Right atrium auricular region (tissue), 2 donors: ENCODE measurements around the gene NCKAP5. TPM values are rescaled to one million over a fixed set of nuclear protein-coding genes. Genes with fewer than 3 reads are reported as not detected.

Experiments
- DNase-seq: peaks from one replicate; pipeline ENCODE4 v3.0.0-alpha.2; 2019; ENCODE audit warnings: low spot score
- H3K27ac ChIP-seq, 2 donors: fragments of 200-600 bp; sonication (generic); 1 replicate in 1 of 2; 2 replicates in 1 of 2; pipeline ENCODE4 v1.5.1; 2016 to 2019
- H3K27me3 ChIP-seq, 2 donors: fragments of 200-600 bp; sonication (generic); one replicate each; pipeline versions ENCODE4 v1.5.1 to v1.6.0; 2017 to 2019
- H3K36me3 ChIP-seq: fragments of 200-600 bp; sonication (generic); one replicate; pipeline ENCODE4 v1.5.1; 2016
- H3K4me1 ChIP-seq, 2 donors: fragments of 200-600 bp; sonication (generic); one replicate each; pipeline versions ENCODE4 v1.5.1 to v1.6.0; 2017 to 2019
- H3K4me3 ChIP-seq, 2 donors: fragments of 200-600 bp; sonication (generic); 1 replicate in 1 of 2; 2 replicates in 1 of 2; pipeline ENCODE4 v1.5.1; 2017 to 2019; ENCODE audit warnings: mild to moderate bottlenecking in 1 of 2, moderate library complexity in 1 of 2
- H3K9me3 ChIP-seq, 2 donors: fragments of 200-600 bp; sonication (generic); one replicate each; pipeline ENCODE4 v1.5.1; 2019
- total RNA-seq, 2 donors: library from RNA; depleted of rRNA; stranded (reverse); fragments of >200 nt; gene quantifications; one replicate each; pipeline ENCODE4 v1.1.0, GENCODE V29; 2016
- TF ChIP-seq, protein P1 (sequence below), 2 donors: fragments of 200-600 bp; sonication (generic); IDR thresholded peaks; one replicate each; pipeline ENCODE4 v1.5.1; 2019; ENCODE audit warnings: antibody characterized with exemption in 2 of 2

NCKAP5 gene
- total RNA-seq, 2 donors from 2014 or later: 3.6 to 5.4 TPM

DNA sequence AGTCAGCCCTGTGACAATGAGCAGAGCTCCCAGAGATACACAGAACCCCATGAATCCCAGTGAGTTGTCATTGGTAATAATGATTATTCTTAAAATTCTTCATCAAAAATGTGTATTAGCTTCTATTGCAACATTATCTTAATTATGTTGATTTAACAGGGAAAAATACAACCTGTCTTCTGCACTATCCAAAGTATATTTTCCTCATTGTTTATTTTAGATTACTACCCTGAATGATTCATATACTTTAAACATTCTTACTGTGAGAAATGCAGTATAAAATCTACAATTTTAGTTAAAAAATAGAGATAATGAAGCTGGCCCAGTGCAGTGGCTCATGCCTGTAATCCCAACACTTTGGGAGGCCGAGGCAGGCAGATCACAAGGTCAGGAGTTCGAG is 773.0 kb downstream of the NCKAP5 start:
- no peaks in the 10 kb centered on the region for H3K4me1 ChIP-seq
- TF ChIP-seq, protein P1, sequence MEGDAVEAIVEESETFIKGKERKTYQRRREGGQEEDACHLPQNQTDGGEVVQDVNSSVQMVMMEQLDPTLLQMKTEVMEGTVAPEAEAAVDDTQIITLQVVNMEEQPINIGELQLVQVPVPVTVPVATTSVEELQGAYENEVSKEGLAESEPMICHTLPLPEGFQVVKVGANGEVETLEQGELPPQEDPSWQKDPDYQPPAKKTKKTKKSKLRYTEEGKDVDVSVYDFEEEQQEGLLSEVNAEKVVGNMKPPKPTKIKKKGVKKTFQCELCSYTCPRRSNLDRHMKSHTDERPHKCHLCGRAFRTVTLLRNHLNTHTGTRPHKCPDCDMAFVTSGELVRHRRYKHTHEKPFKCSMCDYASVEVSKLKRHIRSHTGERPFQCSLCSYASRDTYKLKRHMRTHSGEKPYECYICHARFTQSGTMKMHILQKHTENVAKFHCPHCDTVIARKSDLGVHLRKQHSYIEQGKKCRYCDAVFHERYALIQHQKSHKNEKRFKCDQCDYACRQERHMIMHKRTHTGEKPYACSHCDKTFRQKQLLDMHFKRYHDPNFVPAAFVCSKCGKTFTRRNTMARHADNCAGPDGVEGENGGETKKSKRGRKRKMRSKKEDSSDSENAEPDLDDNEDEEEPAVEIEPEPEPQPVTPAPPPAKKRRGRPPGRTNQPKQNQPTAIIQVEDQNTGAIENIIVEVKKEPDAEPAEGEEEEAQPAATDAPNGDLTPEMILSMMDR (IDR thresholded peaks at IDR 0.05): no peak
- no peak overlapping the region for H3K27ac ChIP-seq

DNA sequence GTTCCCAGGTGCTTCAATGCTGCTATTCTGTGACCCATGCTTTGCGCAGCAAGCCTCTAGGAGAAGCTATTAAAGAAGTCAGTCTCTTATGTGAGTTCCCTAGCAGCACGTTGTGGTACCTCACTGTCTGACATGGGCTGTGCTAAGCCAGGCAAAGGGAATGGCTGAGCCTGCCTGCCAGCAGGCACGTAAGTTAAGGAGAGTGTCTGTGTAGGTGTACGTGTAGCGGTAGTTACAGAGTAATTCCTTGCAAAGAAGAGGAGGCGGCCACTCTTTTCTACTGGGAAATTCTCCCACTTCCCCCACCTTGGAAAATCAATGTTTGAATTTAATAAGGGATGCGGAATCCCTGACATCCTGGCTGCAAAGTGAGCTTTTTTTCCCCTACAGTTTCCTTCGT is 774.7 kb downstream of the NCKAP5 start:
- Histone ChIP-seq H3K36me3 (no peaks in the 10 kb centered on the region), H3K27me3 (no peaks in the 10 kb centered on the region), H3K4me1 (no peaks in the 10 kb centered on the region), H3K4me3 (no peak overlapping the region), H3K9me3 (no peaks in the 10 kb centered on the region), H3K27ac (no peak overlapping the region)
- DNase-seq: no peak
- TF ChIP-seq, protein P1 (IDR thresholded peaks at IDR 0.05): no peak

More for the DNA sequence above, 773.0 kb downstream of the NCKAP5 start:
- DNase-seq: no peak
- H3K27me3 ChIP-seq: no peaks in the 10 kb centered on the region
- no peaks in the 10 kb centered on the region for H3K9me3 ChIP-seq
- no peak overlapping the region for H3K4me3 ChIP-seq
- no peaks in the 10 kb centered on the region for H3K36me3 ChIP-seq

DNA sequence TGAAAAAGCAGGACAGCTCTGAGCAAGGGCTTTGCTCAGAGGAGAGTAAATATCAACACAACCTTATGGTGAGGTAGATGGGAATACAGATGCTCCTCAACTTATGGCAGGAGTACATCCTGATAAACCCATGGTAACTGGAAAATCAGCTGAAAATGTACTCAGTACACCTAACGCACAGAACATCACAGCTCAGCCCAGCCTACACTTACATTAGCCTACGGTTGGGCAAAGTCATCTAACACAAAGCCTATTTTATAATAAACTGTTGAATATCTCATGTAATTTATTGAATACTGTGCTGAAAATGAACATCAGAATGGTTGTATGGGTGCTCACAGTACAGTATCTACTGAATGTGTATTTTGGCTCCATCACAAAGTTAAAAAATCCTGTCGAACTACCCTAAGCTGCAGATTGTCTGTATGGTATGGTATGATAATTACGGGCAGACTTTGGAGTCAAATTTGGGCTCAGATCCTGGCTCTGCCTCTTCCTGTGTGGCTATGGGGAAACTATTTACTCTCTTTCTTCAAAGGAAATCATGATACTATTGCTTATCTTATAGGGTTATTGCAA is 778.0 kb downstream of the NCKAP5 start:
- Histone ChIP-seq H3K4me3 (no peak overlapping the region), H3K27me3 (no peaks in the 10 kb centered on the region), H3K27ac (no peak overlapping the region), H3K36me3 (no peaks in the 10 kb centered on the region), H3K4me1 (no peaks in the 10 kb centered on the region), H3K9me3 (no peaks in the 10 kb centered on the region)
- no peak for DNase-seq
- TF ChIP-seq, protein P1 (IDR thresholded peaks at IDR 0.05): no peak

DNA sequence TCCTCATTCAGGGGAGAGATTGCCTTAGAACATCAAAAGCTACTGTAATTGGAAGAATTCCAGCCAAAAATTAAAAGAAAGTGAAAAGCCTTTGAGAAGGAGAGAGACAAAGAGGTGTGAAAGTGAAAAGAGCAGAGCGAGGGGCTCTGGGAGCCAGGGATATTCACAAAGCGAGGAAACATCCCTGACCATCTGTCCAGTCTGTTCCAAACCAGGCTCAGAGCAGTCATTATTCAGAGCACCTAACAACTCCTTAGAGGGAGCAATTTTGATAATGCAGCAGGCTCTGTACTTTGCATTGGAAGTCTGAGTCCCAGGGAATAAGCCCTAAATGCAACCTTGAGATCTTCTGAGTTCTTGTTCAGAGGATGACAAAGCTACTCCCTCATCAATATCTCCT is 779.2 kb downstream of the NCKAP5 start:
- H3K4me1 ChIP-seq: no peaks in the 10 kb centered on the region
- DNase-seq: no peak
- no peaks in the 10 kb centered on the region for H3K9me3 ChIP-seq
- H3K27ac ChIP-seq: no peak overlapping the region
- H3K4me3 ChIP-seq: no peak overlapping the region
- H3K36me3 ChIP-seq: no peaks in the 10 kb centered on the region
- no peaks in the 10 kb centered on the region for H3K27me3 ChIP-seq
- TF ChIP-seq, protein P1 (IDR thresholded peaks at IDR 0.05): no peak

DNA sequence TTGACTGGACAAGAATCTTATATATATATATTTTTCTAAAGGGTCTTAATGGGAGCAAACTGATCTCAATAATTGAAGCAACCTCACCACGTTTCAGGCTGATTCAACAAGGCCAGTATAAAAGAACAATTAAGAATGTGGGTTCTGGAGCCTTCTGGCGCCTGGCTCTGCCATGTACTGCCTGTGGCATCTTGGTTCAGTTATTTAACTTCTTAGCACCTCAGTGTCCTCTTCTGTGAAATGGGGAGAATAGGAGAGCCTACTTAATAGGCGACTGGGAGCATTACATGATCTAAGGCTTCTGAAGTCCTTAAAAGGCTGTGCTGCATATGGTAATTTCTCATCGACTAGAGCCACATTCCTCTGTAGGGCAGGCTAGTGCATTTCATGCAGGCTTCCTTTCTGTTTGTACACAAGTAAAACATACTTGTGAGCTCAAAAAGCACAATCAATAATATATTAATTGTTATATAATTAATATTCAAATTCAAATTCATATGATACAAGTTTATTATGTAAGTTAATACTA is 779.9 kb downstream of the NCKAP5 start:
- Histone ChIP-seq H3K4me1 (no peaks in the 10 kb centered on the region), H3K4me3 (no peak overlapping the region), H3K27ac (no peak overlapping the region), H3K27me3 (no peaks in the 10 kb centered on the region), H3K9me3 (no peaks in the 10 kb centered on the region), H3K36me3 (no peaks in the 10 kb centered on the region)
- TF ChIP-seq, protein P1 (IDR thresholded peaks at IDR 0.05): no peak
- DNase-seq: no peak

DNA sequence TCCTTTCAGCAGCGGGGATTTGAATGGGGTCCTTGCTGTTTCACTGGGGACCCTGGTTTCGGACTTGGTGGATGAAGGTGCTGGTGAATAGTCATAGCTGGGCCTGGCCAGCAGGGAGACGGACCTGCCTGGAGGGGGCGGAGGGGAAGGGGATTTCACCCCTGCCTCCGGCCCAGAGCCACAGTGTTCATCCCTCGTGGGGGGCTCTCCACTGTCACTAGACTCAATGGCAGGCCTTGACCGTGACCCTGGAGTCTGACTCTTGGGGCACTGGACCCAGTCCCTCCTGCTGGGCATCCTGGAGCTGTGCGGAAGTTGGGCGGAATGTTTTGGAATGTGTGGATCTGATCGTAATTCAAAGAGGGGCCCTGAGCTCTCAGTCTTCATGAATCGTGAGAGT is 784.4 kb downstream of the NCKAP5 start:
- H3K27me3 ChIP-seq: no peaks in the 10 kb centered on the region
- H3K4me1 ChIP-seq: no peaks in the 10 kb centered on the region
- no peak for DNase-seq
- TF ChIP-seq, protein P1 (IDR thresholded peaks at IDR 0.05): no peak
- no peak overlapping the region for H3K4me3 ChIP-seq
- H3K27ac ChIP-seq: no peak overlapping the region
- no peaks in the 10 kb centered on the region for H3K9me3 ChIP-seq
- H3K36me3 ChIP-seq: no peaks in the 10 kb centered on the region
